NCI-H1048 (cell line): ENCODE data around the gene DVL1.

Source experiments
- DNase-seq: peaks from one replicate; lab custom pipeline; 2025; lab: John Stamatoyannopoulos, UW

Gene DVL1

DNA sequence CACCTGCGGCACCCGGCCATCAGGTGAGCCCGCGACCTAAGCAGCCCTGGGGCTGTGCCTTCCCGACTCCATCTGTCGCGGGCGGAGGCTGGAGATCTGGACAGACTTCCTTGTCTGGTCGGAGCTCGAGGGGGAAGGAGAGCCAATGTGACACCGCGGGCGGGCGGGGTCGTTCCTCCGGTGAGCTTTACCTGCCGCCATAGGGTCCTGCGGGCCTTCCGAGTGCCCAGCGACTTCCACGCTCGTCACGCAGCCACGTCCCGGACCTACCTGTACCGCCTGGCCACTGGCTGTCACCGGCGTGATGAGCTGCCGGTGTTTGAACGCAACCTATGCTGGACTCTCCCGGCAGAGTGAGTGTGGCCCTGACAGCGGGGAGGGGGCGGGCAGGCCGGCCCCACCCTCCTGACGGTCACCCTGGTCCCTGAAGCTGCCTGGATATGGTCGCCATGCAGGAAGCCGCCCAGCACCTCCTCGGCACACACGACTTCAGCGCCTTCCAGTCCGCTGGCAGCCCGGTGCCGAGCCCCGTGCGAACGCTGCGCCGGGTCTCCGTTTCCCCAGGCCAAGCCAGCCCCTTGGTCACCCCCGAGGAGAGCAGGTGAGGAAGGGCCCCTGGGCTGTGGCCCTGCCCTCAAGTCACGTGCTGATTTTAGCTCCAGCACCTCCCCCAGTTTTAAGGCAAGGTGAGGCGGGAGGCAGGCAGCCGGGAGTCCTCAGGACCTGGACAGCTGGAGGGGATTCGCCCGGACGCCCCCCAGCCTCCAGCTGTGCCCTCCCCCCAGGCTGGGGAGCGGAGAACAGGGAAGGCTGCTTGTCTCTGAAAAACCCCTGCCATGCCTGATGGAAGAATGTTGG lies 39.7 kb downstream of the DVL1 start:
- DNase-seq, result no peak

DNA sequence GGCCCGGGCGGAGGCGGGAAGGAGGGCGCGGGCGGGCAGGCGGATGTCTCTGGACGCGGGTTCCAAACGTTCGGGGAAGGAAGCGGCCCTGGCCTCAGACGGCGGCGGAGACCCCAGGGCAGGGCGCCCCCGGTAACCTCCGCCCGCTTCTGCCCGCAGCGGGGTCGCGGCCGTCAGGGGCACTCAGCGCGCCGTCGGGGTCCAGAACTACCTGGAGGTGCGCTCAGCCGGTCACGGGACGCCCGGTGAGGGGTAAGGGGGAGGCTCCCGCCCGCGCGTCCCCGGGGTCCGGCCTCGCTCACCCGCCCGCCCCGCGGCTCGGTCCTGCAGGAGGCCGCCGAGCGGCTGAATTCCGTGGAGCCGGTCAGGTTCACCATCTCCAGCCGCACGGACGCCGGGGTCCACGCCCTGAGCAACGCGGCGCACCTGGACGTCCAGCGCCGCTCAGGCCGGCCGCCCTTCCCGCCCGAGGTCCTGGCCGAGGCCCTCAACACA lies 40.4 kb downstream of the DVL1 start:
- DNase-seq, result no peak

DNA sequence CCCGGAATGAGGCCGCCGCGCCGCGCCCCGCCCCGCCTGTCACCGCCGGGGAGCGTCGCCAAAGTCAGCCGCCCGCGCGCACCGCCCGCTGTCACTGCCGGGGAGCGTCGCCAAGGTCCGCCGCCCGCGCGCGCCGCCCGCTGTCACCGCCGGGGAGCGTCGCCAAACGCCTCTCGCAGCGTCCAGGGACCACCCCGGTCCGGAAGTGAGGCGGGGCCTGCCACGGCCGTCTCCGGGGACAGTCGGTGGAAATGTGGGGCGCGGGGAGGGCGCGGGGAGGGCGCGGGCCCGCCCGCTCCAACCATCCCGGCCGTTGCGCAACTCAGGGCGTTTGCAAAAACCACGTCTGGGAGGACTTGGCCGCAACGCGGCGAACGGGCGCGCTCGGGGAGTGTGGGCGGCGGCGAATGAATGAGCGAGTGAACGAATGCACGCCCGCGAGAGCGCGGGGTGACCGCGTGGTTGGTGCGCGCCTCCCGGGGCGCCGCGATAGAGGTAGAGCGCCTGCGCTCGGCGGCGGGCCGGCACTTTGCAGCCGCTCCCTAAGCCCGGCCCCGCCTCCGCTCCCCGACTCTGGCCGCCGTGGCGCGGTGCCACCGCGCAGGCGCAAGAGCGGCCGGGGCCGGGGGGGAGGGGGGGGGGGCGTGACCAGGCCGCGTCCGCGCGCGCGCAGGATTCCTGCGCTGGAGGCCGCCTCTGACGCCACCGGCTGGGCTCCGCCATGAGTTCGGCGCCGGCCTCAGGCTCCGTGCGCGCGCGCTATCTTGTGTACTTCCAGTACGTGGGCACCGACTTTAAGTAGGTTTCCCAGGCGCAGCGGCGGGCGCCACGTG lies 41.1 kb downstream of the DVL1 start, which contains the start of the genes ACAP3 and PUSL1:
ACAP3 (minus strand) TSS at position 8 of the 833 bp plus-strand sequence. CDS start 115 bp downstream, outside the sequence.
PUSL1 (plus strand) TSS at position 675 of the 833 bp plus-strand sequence; CDS start at position 722, 47 bp downstream.
- DNase-seq, result peak; percentile 92

DNA sequence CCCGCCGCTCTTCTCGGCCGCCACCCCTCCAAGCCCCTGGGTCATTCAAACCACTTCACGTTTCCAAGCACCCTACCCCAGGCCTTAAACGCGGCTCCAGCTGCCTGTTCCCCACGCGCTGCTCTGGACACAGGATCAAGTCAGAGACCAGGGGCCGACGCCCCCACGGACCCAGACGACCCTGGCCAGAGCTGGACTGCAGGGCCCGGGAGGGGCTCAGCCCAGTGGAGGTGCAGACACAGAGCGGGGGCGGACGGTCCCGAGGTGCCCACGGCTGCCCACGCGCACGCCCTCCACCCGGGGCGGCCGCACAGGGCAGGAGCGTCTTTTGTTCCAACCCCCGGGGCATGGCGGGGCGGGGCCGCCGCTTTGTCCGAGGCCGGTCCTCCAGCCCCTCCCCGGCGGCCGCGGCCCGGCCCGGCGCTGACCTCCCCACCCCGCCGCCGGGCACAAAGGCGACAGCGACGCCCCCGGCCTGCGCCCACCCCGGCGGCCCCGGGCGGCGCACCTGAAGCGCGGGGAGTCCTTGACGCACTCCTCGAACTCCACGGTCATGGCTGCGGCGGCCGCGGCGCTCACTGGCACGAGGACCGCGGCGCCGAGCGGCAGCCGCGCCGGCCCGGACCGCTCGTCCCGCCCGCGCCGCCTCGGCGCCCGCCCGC lies 41.8 kb downstream of the DVL1 start:
- no peak for DNase-seq

DNA sequence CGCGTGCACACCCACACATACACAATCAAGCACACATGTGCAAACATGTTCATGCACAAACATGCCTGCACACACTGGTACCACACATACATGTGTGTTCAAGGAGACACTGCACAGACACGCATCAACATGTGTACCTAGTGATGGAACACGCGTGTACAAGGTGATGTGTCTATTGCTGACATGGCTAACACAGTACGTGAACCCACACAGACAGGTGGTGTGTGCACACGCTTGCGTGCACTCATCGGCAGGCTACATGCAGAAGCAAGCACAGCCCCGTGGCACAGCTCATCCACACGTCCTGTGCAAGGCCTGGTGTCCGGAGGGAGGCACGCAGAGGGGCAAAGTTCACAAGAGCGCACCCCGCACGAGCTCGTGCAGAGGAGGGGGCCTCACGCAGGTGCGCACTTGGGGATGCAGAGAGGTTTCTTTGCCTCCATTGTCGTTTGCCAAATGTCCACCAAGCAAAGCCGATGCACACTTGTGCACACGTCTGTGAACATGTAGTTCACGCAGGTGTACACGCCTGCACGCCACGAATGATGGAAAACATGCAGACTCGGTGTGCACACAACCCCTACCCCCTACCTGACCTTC lies 42.5 kb downstream of the DVL1 start:
- no peak for DNase-seq

DNA sequence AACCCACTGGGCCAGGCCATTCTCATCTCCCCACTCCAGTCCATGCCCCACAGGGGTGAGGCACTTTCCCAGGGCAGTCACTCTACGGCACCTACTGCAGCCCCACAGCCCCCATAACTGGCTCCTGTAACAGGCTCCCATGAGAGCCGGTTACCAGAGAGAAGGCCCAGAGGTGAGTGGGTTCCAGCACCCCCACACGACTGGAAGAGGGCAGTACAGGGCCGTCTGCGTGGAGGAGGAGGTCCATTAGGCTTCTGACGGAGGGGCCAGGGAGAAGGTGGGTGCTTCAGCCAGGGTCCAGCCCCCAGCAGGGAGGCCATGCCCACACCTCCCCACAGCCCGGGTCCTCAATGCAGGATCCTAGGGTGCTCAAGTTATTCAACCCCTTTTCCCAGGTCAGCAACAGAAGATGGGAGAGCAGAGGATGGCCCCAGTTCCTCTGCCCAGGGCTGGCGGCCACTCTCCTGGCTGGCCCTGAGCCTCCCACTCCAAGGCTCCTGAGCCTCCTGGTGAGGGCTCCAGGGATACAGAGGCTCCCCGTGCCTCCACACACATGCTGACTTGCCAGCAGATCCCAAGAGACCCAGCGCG lies 43.1 kb downstream of the DVL1 start:
- no peak for DNase-seq

DNA sequence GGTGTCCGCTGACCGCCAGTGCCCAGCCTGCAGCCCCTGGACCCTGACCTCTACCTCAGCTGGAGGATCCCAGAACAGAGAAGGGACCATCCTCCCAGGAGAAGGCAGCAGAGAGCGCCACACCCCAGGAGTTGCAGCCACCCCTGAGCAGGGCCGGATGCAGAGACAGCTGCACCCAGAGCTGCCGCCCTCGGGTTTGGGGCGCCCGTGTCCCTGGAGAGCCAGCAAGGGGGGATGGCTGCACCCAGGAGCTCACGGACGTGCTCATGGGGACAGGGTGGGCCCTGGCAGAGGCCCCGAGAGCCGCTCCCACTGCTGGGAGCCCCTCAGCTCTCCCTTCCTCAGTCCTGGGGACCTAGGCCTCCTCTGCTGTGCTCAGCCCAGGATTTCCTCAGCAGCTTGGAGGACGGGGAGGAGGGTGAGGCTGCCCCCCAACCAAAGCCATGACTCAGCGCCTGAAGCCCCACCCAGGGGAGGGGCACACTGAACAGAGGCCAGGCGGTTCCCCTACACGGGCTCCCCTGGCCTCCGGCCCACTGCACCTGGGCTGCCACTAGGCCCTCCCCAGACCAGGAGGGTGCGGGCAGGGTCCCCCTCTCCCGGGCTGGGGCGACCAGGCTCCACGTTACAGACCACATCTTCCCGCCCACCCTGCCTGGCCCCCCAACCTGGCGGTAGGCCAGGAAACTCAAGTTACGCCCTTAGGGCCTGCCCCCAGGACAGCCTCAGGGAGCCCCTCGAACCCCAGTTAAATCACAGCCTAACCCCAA lies 43.7 kb downstream of the DVL1 start:
- no peak for DNase-seq

DNA sequence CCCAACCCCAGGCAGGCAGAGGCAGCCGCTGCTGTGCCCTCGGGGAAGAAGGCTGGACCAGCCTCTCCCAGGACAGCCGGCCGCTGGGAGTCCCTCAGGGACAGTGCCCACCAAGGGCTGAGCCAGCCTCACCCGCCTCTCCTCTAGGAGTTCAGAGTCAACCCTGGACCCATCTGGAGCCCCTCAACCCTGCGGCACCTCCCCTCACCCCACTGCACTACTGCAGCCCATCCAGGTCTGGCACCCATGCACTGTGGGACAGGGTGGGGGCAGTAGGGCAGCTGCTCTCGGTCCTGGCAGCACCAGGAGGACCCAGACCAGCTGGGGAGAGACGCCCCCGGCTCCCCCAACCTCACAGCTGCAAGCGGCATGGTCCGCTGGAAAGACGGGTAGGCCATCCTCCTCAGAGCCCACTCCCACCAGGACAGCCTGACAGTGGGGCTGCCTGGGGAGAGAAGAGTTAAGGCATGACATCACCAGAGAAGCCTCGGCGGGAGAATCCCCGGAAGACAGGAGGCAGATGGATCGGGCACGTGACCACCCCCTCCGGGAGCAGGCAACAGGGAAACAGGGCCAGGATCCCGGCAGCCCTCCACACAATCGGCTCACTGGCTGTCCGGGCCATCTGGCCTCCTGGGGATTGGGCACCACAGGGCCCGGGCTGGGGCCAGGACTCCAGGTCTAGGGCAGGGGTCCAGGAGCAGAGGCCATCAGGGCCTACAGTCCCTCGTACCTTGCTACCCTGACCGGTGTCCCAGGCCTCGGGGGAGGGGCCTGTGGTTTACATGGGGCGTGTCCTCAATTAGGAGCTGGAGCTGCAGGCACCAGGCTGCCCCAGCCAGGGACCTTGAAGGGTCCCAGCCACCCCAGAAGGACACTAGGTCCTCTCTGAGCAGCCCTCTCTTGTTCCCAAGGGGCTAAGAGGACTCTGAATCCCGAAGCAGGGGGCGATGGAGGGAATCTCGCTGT lies 44.6 kb downstream of the DVL1 start:
- DNase-seq, result no peak

DNA sequence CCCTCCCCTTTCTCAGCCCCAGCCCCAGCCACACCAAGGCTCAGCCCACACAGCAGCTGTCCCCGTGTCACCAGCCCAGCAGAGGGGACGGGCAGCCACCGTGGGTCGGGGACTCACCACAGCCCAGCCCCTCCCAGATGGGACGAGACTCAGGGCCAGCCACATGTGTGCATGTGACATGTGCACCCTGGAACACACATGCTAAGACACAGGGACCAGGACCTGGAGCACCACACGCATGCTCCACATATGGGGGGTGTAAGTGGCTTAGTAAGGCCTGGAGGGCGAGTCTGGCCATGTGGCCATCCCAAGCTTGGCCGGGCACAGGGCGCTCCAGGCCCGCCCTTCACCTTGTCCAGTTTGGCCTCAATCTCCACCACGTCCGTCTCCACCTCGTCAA lies 45.5 kb downstream of the DVL1 start:
- no peak for DNase-seq

DNA sequence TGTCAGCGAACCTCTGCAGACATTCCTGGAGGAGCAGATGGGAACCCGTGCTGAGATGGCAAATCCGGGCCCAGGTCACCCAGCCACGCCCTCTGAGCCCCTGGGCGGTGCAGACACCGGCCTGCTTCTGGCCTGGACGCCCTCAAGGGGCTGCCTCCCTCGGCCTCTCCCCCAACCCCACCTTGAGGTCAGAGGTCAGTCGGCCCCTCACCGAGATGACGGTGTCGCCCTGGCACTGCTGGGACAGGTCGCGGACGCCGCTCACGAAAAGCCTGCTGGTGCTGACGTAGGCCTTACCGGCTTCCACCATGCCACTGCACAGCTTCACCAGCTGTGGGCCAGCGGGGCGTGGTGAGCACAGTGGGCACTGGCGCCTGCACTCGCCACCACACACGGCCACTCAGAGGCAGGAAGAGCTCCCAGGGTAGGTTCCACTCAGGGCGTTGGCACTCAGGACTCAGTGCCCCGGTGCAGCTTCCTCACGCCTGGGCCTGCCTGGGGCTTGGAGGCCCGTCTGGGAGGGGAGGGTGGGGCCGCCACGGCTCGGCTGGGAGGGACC lies 46.2 kb downstream of the DVL1 start:
- no peak for DNase-seq

DNA sequence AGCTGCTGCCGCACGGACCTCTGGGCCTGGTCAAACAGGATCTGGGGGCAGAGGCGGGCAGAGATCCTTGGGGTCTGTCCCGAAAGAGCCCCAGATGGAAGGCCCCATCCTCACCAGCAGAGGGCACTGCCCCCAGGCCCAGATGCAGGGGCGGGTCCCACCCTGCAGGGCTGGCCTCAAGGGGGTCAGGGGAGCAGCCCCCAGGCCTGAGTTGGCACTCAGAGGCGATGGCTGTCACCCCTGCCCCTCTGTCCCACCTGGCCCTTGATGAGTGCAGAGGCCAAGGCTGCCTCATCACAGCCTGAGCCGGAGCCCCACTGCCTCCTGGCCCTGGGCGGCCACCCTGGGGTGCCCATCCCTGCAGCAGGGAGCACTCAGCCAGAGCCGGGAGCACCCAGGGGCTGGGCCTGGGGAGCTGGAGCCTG lies 47.2 kb downstream of the DVL1 start:
- DNase-seq, result no peak

DNA sequence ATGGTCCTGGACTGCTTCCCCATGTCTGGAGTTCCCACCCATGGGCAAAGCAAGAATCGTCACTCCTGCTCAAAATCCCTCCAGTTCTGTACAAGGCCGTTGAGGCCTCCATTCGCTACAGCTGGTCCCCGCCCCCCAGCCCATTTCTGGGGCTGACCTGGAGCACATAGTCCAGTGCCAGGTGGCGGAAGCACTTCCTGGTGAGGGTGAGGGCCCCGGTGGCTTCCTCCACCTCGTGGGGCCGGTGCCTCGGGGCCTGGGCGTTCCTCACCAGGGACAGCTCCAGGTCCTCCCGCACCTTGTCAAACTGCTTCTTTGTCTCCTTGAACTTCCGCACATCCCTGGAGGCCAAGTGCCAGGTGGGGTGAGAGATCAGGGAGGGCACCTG lies 48.9 kb downstream of the DVL1 start:
- DNase-seq, result no peak

DNA sequence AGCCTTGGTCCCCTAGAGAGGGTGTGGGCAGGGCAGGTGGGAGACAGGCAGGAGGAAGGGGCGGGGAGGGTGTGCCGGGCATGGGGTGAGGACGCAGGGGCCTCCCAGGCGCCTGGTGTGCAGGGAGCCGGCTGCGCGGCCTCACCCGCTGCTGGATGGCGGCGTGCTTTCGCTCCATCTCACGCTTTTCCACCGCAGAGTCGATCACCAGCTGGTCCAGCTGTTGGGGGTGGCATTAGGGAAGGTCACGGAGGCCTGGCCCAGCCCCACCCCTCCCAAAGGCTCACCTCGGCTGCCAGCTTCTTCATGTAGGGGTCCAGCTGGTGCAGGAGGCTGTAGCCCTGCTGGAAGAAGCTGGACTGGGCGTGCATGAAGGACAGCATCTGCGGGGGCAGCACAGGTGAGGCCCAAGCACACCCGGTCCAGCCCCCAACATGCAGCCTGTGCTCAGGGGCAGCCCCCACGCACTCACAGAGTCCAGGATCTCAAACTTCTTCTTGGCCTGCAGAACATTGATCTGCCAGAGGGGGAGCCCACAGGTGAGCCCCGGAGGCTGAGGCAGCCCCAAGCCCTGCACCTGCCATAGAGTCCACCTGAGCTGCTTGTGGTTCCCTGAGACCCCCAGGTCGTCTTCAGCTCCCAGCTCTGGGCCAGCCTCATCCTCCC lies 49.4 kb downstream of the DVL1 start:
- DNase-seq, result no peak

DNA sequence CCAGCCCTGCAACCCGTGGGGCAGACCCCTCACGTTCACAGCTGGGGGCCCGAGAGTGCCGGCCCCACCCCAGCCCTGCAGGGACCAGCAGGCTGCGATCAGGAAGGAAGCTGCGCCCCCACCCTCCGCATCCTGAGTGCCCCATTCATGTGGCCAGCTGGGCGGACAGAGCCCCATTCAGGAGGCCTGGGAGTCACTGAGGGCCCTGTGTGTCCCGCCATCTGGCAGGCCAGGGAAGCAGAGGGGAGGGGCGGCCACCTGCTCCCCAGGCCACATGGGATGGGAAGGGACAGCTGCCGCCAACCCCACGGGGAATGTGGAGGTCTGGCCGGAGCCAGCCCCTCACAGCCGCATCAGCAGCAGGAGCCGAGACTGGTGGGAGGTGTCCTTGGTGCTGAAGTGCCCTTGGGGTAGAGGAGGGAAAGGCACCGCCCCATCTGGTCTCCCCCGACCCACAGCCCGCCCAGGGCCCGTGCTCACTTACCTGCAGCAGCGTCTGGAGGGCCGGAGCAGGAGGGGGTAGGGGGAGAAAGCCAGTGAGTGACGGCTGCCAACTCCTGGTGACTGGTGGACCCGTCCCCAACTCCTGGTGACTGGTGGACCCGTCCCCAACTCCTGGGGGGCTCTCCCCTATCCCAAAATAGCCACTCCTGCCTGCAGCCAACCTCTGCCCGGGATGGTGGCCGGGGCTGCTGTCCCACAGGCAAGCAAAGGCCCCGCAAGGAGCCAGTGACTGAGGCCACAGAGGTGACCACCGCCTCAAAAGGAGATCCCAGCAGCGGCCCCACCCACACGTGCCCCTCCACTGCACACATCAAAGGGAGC lies 50.1 kb downstream of the DVL1 start:
- no peak for DNase-seq

DNA sequence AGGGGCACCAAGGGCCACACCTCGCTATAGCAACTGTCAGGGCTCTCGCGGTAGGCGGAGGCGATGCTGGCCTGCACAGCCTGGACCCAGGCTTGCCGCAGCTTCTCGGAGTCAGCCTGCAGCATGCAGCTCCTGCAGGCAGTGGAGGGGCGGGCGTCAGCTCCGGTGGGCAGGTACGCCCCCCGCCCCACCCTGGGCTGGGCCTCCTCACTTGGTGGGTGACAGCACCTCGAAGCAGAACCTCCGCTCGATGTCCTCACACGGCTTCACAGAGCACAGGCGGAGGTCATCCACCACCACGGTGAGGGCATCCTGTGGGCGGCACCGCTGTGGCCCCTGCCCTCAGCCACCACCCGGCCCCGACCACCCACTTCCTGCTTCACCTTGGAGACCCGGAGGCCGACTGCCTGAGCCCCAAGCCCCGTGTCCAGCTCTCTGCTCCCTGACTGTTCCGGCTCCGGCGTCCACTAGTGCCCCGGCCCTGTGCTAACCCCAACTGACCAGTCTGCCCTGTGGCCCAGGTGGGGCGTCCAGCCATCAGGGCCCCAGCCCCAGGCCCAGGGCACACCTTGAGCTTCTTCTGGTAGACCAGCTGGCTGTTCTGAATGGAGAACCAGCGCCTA lies 51.3 kb downstream of the DVL1 start:
- no peak for DNase-seq

DNA sequence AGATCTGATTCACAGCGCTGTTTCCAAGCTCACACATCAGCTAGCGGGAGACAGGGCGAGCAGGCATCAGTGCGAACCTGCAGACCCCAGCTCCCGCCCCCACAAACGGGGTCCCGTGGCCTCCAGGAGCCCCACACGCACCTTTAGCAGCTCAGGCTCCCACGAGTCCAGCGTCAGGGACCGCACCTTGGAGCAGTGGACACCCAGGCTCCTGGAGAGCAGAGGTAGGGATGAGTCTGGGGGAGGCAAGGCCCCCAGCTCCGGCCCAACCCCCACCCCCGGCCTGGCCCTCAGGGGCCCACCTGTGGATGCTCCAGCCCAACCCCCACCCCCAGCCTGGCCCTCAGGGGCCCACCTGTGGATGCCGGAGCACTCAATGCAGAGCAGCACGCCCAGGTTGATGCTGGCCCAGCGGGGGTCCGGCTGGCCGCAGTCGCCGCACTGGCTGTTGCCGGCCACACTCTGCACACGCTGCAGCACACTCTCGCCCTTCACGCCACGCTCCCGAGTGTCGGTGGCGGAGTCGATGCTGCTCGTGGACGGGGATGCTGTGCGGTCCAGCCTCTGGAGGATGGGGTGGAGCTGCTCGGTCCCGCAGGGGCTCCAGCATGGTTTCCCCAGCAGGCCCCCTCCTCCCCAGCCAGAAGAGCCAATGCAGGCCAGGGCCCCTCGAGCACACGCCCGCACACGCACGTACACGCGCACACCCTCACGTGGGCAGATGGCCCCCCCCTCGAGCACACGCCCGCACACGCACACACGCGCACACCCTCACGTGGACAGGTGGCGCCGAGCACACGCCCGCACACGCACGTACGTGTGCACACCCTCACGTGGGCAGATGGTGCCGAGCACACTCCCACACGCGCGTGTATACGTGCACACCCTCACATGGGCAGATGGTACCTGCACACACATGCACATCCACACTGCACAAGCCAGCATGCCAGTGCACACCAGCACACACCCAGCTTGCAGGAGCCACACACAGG lies 52.9 kb downstream of the DVL1 start:
- DNase-seq, result no peak
